Cerebellar nuclear complex (tissue), 1 donor: Measurements from ENCODE around the gene KCNMB1.

ENCODE experiments used
- DNase-seq, 2 experiments: peaks; one replicate each; lab custom pipeline; 2025; lab: John Stamatoyannopoulos, UW

Gene KCNMB1

GRCh38 chr5:170339780-170340167 is 49.4 kb downstream of the KCNMB1 start:
- DNase-seq: no peak

DNA sequence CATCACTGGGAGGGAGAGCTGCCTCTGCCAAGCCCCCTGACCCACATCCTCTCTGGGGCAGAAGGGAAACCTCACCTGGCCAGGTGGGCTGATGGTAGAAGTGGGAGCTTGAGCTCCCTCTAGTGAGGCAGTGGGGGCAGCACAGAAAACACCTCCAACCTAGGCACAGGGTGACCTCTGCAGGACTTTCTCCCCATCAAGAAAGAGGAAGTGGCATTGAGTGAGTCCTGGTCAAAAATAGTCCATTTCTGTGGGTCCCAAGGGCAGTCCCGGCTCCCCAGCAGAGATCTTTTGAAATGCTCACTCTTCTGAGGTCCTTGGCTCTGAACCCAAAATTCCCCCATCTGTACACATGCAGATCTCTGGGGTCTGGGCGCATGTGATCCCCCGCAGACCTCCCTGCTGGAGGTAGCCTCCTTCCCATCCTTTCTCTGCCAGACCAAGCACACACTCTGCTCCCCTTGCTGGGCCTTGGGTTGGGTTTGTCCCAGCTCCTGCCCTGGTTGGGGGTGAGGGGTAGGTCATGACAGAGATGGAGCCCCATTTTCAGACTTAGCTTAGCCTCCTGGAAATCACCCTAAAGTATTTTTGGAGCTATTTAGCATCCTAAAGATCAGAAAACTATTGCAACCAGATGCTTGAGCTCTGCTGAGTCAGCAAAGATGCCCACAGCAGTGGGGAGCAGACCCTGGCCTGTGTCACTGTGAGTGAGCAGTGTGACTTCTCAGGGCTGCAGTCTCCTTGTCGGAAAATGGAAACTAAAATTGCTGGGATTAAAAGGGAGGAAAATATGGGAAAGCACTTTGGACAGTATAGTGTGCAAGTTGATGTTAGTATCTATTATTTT is 50.0 kb downstream of the KCNMB1 start:
- no peak for DNase-seq

DNA sequence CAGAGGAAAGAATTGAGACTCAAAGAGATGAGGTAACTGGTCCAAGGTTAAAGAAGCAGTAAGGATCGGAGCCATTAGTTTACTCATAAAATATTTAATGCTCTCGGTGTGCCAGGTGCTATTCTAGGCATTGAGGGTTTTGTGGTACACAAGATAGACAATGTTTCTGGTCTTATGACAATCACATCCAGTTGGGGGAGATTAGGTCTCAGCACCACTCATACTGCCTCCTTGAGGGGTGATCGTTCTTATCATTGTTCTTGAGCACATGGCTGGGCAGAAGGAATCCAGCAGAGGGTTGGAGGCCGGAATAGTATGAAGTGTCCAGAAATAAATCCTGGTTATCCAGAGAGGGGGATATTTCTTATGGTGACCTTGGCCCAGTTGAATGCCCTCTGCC is 50.9 kb downstream of the KCNMB1 start:
- no peak for DNase-seq

GRCh38 chr5:170337045-170337733 is 52.0 kb downstream of the KCNMB1 start:
- no peak for DNase-seq

DNA sequence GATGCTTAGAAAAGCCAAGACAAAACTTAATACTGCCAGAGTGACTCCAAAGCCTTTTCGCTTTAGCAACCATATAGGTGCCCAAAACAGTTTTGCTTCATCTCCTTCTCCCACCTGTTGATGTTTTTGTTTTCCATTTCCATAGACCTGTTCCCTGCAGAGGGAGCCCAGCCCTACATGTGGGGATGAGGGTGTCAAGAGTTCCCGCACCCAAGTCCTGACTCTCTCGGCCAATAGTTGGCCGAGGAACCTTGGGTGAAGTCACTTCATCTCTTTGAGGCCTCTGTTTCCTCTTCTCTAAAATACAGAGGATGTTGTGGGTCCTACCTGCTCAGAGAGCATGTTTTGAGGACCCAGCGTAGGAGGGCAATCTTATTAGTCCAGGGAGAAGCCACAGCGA is 53.1 kb downstream of the KCNMB1 start:
- no peak for DNase-seq

DNA sequence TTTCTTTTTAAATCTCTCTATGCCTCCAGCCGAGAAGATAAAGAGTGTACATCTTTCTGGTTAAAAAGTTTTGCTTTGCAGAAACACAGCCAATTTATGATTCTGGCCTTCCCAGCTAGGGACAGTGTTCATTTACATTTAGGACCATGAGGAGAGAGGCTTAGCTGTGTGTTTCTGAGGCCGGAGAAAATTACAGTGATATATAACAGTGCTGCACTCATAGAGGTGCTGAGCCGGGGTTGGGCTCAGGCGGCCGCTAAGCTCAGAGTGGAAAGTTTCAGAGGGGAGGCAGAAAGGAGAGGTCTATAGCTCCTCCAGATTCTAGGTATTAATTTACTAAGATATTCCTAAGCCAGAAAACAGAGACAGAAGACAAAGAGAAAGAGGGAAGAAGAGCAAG is 54.5 kb downstream of the KCNMB1 start:
- DNase-seq: no peak

DNA sequence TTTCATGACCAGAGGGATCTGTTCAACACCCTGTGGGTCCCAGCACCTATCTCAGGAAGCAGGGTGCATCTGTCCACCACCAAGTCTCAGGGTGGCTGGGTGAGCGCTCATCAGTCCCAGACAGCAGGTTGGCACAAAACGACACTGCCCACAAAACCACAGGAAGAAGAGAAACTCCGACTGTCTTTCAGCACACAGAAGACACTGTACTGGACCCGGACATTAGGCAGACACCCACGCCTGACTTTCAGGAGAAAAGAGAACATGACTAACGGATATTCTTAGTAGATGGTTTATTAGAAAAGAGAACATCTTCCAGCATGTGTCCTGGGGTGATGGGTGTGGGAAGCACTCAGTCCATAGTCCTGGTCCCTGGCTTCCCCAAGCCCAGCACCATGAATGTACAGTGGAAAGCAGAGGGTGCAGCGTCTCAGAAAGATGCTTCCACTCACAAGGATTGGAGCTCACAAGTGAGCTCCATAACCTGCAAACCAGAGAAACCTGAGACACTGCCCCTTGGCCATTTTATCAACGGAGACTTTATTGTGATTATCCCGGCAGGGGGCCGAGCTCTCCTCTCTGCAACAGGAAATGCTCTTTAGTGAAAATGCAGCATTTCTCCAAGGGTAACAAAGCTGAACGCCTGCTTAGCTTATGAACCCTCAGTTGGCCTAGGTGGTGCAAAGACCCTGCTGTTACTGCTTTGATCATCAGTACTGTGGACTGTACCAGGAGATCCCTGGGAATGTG is 55.8 kb downstream of the KCNMB1 start:
- no peak for DNase-seq

GRCh38 chr5:170332058-170332457 is 57.1 kb downstream of the KCNMB1 start:
- no peak for DNase-seq

GRCh38 chr5:170330568-170331054 is 58.6 kb downstream of the KCNMB1 start:
- DNase-seq: no peak

DNA sequence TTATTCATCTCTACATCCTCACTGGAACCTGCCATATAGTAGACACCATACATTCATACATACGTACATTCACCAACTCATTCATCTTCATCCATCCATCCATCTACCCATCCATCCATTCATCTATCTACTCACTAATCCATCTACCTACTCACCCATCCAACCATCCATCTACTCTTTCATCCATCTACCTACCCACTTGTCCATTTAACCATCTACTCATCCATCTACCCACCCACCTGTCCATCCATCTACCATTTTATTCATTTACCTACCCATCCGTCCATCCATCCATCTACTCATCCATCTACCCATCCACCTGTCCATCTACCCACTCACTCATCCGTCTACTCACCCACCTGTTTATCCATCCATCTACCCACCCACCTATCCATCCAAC is 59.6 kb downstream of the KCNMB1 start:
- no peak for DNase-seq

GRCh38 chr5:170327829-170328228 is 61.3 kb downstream of the KCNMB1 start:
- no peak for DNase-seq

DNA sequence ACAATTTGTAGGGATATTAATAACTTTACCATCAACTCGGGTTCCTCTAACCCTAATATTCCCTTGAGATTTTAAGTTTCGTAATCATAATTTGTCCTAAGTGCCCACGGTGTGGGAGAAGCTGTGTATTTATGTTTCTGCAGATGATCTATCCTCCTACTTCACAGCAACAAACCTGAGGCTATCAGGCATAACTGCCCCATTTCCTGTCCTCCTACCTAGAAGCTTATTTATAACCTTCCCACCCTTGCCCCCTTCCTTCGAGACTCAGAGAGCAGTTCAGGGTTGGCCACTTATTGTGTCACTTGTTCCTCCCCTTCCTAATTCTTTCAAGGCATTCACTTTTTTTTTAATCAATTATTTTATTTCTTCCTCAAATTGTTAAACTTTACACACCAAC is 62.0 kb downstream of the KCNMB1 start:
- DNase-seq: no peak
